Measurements from ENCODE around the gene PPP1R13L. TPM values are rescaled to one million over a fixed set of nuclear protein-coding genes. Genes with fewer than 3 reads are reported as not detected.

PPP1R13L gene
- total RNA-seq, 6 experiments from 2014 or later = 10.2 to 24.7 (median 22.2) TPM

- no peak for DNase-seq
- H3K4me3 Mint-ChIP-seq = no peak overlapping the region
- no peaks in the 10 kb centered on the region for H3K4me1 Mint-ChIP-seq (ENCODE audit: low read depth)
- no peak overlapping the region for H3K27ac Mint-ChIP-seq
- peaks cover under 1% of the 10 kb centered on the region; the same call in 1 of the 2 replicates for H3K27me3 Mint-ChIP-seq (ENCODE audit: insufficient read depth)
- no peak for TF ChIP-seq CTCF (IDR thresholded peaks at IDR 0.05)
- H3K9me3 Mint-ChIP-seq = no peaks in the 10 kb centered on the region
- H3K36me3 Mint-ChIP-seq (ENCODE audit: low read depth) = peaks cover 49% of the 10 kb centered on the region
Measured at GRCh38 chr19:45355910-45356309, 49.0 kb downstream of the PPP1R13L start.

- Mint-ChIP-seq H3K27ac (no peak overlapping the region), H3K4me3 (no peak overlapping the region), H3K4me1 (ENCODE audit: low read depth) (no peaks in the 10 kb centered on the region), H3K27me3 (ENCODE audit: insufficient read depth) (peaks cover 2% of the 10 kb centered on the region; the same call in 1 of the 2 replicates), H3K9me3 (no peaks in the 10 kb centered on the region), H3K36me3 (ENCODE audit: low read depth) (peaks cover 49% of the 10 kb centered on the region)
- no peak for TF ChIP-seq CTCF (IDR thresholded peaks at IDR 0.05)
- no peak for DNase-seq
Measured at GRCh38 chr19:45355402-45355801, 49.5 kb downstream of the PPP1R13L start.

GRCh38 chr19:45354241-45354842, 50.5 kb downstream of the PPP1R13L start:
- TF ChIP-seq CTCF (IDR thresholded peaks at IDR 0.05) = no peak
- Mint-ChIP-seq H3K27me3 (ENCODE audit: insufficient read depth) (peaks cover 2% of the 10 kb centered on the region; the same call in 1 of the 2 replicates), H3K27ac (no peak overlapping the region), H3K4me3 (no peak overlapping the region), H3K9me3 (no peaks in the 10 kb centered on the region), H3K4me1 (ENCODE audit: low read depth) (no peaks in the 10 kb centered on the region), H3K36me3 (ENCODE audit: low read depth) (peaks cover 57% of the 10 kb centered on the region)
- no peak for DNase-seq

GRCh38 chr19:45352914-45353796, 51.7 kb downstream of the PPP1R13L start:
- no peaks in the 10 kb centered on the region for H3K9me3 Mint-ChIP-seq
- TF ChIP-seq CTCF (IDR thresholded peaks at IDR 0.05) = no peak
- H3K4me1 Mint-ChIP-seq (ENCODE audit: low read depth) = no peaks in the 10 kb centered on the region
- H3K27me3 Mint-ChIP-seq (ENCODE audit: insufficient read depth) = peaks cover 2% of the 10 kb centered on the region; the same call in 1 of the 2 replicates
- H3K4me3 Mint-ChIP-seq = no peak overlapping the region
- no peak for DNase-seq
- H3K27ac Mint-ChIP-seq = no peak overlapping the region
- H3K36me3 Mint-ChIP-seq (ENCODE audit: low read depth) = peaks cover 51% of the 10 kb centered on the region

- Mint-ChIP-seq H3K27me3 (ENCODE audit: insufficient read depth) (peaks cover 2% of the 10 kb centered on the region; the same call in 1 of the 2 replicates), H3K4me1 (ENCODE audit: low read depth) (no peaks in the 10 kb centered on the region), H3K4me3 (no peak overlapping the region), H3K9me3 (no peaks in the 10 kb centered on the region), H3K36me3 (ENCODE audit: low read depth) (peaks cover 46% of the 10 kb centered on the region), H3K27ac (no peak overlapping the region)
- DNase-seq = no peak
- TF ChIP-seq CTCF (IDR thresholded peaks at IDR 0.05) = no peak
Measured at GRCh38 chr19:45352471-45352870, 52.4 kb downstream of the PPP1R13L start.

Data from HFFc6 (cell line).